Measurements from ENCODE around the gene TMEM256.

Gene TMEM256

DNA sequence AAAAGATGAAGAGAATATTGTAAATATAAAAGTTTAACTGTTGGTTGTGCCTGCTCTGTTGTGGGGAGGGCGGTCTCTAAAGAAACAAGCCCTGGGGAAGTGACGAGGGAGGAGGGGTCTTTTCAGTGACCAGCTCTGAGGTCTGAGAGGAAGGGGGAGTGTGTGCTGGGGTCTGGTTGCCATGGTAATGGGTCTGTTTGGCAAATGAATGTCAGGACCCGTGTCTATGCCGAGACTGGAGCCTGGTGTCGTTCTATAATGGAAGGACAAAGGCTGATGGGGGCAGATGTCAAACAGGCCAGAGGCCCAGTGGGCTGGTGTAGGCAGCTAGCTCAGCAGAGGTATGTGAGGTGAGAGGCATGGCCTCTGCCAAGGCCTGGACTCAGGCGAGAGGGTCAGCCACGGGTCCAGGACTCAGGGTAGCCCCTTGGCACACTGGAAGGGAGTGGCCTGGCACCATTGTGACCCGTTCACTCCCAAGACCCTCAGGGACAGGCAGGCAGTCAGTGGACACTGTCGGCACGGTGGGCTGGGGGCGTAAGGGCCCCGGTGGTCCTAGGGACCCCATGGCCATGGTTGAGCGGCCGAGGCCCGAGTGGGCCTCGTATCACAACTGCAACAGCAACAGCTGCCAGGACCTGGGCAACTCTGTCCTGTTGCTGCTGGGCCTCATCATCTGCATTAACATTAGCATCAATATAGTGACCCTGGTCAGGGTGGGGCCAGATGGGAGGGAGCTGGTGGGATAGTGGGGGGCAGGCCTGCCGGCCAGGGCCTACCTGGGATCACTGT lies 16.1 kb upstream of the TMEM256 start, which contains the start of gene SPEM1:
TSS of gene SPEM1 (plus strand) at position 506 of the 792 bp plus-strand sequence. CDS start at position 567, 61 bp downstream.
- no peak within 1 kb of the TSS for H3K27ac Mint-ChIP-seq
- H3K4me1 Mint-ChIP-seq (ENCODE audit: low read depth) = no peaks in the 10 kb centered on the region
- H3K9me3 Mint-ChIP-seq = no peaks in the 10 kb centered on the region
- H3K27me3 Mint-ChIP-seq (ENCODE audit: low read depth) = no peaks in the 10 kb centered on the region
- H3K4me3 Mint-ChIP-seq = no peak within 1 kb of the TSS
- H3K36me3 Mint-ChIP-seq (ENCODE audit: low read depth) = no peaks in the 10 kb centered on the region

GRCh38 chr17:7418472-7419152 lies 14.7 kb upstream of the TMEM256 start:
- Mint-ChIP-seq H3K27me3 (ENCODE audit: low read depth) (no peaks in the 10 kb centered on the region), H3K4me1 (ENCODE audit: low read depth) (no peaks in the 10 kb centered on the region), H3K27ac (no peak overlapping the region), H3K36me3 (ENCODE audit: low read depth) (no peaks in the 10 kb centered on the region), H3K4me3 (no peak overlapping the region), H3K9me3 (no peaks in the 10 kb centered on the region)

- no peaks in the 10 kb centered on the region for H3K36me3 Mint-ChIP-seq (ENCODE audit: low read depth)
- no peaks in the 10 kb centered on the region for H3K9me3 Mint-ChIP-seq
- no peaks in the 10 kb centered on the region for H3K27me3 Mint-ChIP-seq (ENCODE audit: low read depth)
- H3K4me1 Mint-ChIP-seq (ENCODE audit: low read depth) = no peaks in the 10 kb centered on the region
- H3K4me3 Mint-ChIP-seq = no peak overlapping the region
- H3K27ac Mint-ChIP-seq = no peak overlapping the region
Measured at GRCh38 chr17:7417056-7417655, 13.3 kb upstream of the TMEM256 start.

DNA sequence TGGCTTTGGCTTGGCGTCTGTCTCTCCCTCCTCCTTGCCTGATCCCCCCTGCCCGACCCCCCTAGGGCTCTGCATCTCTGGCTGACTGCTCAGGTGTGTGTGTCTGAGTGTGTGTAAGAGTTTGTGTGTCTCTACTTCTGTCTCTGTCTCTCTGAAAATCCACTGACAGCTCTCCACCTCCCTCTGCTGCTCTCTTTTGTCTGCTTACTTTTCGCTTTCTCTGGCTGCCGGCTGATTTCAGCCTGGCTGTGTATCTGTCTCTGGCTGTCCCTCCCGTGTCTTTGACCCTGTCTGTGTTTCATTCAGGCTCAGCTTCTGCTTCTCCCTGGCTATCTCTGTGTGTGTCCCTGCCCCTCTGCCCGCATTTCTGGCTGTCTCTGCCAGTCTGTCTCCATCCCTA lies 12.4 kb upstream of the TMEM256 start:
- Mint-ChIP-seq H3K27me3 (ENCODE audit: low read depth) (no peaks in the 10 kb centered on the region), H3K4me3 (no peak overlapping the region), H3K27ac (no peak overlapping the region), H3K4me1 (ENCODE audit: low read depth) (no peaks in the 10 kb centered on the region), H3K9me3 (no peaks in the 10 kb centered on the region), H3K36me3 (ENCODE audit: low read depth) (no peaks in the 10 kb centered on the region)

GRCh38 chr17:7415784-7416183 lies 11.9 kb upstream of the TMEM256 start:
- Mint-ChIP-seq H3K36me3 (ENCODE audit: low read depth) (no peaks in the 10 kb centered on the region), H3K4me1 (ENCODE audit: low read depth) (no peaks in the 10 kb centered on the region), H3K27ac (no peak overlapping the region), H3K27me3 (ENCODE audit: low read depth) (no peaks in the 10 kb centered on the region), H3K4me3 (no peak overlapping the region), H3K9me3 (no peaks in the 10 kb centered on the region)

GRCh38 chr17:7414837-7415236 lies 10.9 kb upstream of the TMEM256 start:
- Mint-ChIP-seq H3K36me3 (ENCODE audit: low read depth) (no peaks in the 10 kb centered on the region), H3K4me1 (ENCODE audit: low read depth) (no peaks in the 10 kb centered on the region), H3K9me3 (no peaks in the 10 kb centered on the region), H3K27me3 (ENCODE audit: low read depth) (no peaks in the 10 kb centered on the region), H3K27ac (no peak overlapping the region), H3K4me3 (no peak overlapping the region)

- no peaks in the 10 kb centered on the region for H3K9me3 Mint-ChIP-seq
- H3K4me3 Mint-ChIP-seq = no peak overlapping the region
- no peak overlapping the region for H3K27ac Mint-ChIP-seq
- no peaks in the 10 kb centered on the region for H3K4me1 Mint-ChIP-seq (ENCODE audit: low read depth)
- no peaks in the 10 kb centered on the region for H3K36me3 Mint-ChIP-seq (ENCODE audit: low read depth)
- H3K27me3 Mint-ChIP-seq (ENCODE audit: low read depth) = peaks cover 5% of the 10 kb centered on the region
Measured at GRCh38 chr17:7413346-7413985, 9.6 kb upstream of the TMEM256 start.

- Mint-ChIP-seq H3K27ac (no peak overlapping the region), H3K4me3 (no peak overlapping the region), H3K27me3 (ENCODE audit: low read depth) (peaks cover 15% of the 10 kb centered on the region), H3K36me3 (ENCODE audit: low read depth) (no peaks in the 10 kb centered on the region), H3K9me3 (no peaks in the 10 kb centered on the region), H3K4me1 (ENCODE audit: low read depth) (no peaks in the 10 kb centered on the region)
Measured at GRCh38 chr17:7411427-7411750, 7.5 kb upstream of the TMEM256 start.

DNA sequence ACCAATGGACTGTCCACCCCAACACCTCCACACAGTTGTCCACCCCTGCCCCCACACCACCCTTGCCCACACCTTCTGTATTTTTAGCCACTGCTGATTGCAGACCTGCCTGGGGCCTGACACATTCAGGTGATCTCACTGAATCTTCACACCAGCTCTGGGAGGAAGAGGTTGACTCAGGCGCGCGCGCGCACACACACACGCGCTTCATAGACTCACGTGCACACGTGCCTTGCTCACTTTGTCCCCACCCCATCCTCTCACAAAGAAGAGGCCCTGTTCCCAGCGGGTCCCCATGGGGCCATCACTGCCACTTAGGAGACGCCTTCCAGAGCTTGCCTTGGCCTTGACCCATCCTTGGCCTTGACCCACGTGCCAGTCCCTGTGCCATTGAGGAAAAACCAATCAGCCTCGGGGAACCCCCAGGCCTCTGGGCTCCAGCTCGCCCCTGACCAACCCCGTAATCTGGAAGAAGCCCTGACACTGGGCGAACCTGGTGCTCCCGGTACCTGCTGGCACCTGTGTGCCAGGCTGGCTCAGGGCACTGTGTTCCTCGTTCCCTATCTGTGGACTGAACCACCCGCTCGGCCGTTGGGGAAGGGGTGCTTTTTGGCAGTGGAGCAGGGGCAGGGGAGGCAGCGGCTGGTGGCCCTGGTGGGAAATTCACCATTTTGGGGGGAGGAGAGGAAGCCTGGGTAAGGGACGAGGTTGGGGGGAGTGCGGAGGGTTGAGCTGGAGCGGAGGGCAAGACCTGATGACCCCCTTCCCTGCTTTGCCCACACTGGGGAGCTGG lies 6.9 kb upstream of the TMEM256 start:
- H3K36me3 Mint-ChIP-seq (ENCODE audit: low read depth) = peaks cover 2% of the 10 kb centered on the region
- peaks cover 20% of the 10 kb centered on the region for H3K27me3 Mint-ChIP-seq (ENCODE audit: low read depth)
- H3K4me1 Mint-ChIP-seq (ENCODE audit: low read depth) = peaks cover 2% of the 10 kb centered on the region
- no peak overlapping the region for H3K27ac Mint-ChIP-seq
- H3K9me3 Mint-ChIP-seq = no peaks in the 10 kb centered on the region
- no peak overlapping the region for H3K4me3 Mint-ChIP-seq

DNA sequence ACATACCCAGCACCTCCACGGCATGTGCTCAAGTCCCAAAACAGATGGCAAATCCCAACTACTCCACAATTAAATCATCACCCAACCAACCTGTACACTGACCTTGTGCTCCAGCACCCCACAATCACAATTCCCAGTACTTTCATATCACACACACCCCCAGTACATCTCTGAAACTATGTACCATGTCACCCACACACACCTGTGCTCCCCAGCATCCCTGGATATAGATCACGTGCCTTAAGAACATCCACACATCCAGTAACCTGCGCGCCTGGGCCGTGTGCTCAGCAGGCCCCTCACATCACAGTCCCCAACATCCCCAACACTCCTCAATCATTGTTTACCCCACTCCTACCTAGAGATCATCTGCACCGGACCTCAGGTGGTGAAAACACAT lies 5.8 kb upstream of the TMEM256 start:
- peaks cover 3% of the 10 kb centered on the region for H3K4me1 Mint-ChIP-seq (ENCODE audit: low read depth)
- peaks cover 25% of the 10 kb centered on the region for H3K27me3 Mint-ChIP-seq (ENCODE audit: low read depth)
- H3K9me3 Mint-ChIP-seq = no peaks in the 10 kb centered on the region
- no peak overlapping the region for H3K4me3 Mint-ChIP-seq
- no peak overlapping the region for H3K27ac Mint-ChIP-seq
- H3K36me3 Mint-ChIP-seq (ENCODE audit: low read depth) = peaks cover 2% of the 10 kb centered on the region

GRCh38 chr17:7408863-7409262 lies 5.0 kb upstream of the TMEM256 start:
- no peaks in the 10 kb centered on the region for H3K9me3 Mint-ChIP-seq
- H3K36me3 Mint-ChIP-seq (ENCODE audit: low read depth) = peaks cover 2% of the 10 kb centered on the region
- H3K27ac Mint-ChIP-seq = no peak overlapping the region
- peaks cover 25% of the 10 kb centered on the region for H3K27me3 Mint-ChIP-seq (ENCODE audit: low read depth)
- H3K4me3 Mint-ChIP-seq = no peak overlapping the region
- peaks cover 3% of the 10 kb centered on the region for H3K4me1 Mint-ChIP-seq (ENCODE audit: low read depth)

DNA sequence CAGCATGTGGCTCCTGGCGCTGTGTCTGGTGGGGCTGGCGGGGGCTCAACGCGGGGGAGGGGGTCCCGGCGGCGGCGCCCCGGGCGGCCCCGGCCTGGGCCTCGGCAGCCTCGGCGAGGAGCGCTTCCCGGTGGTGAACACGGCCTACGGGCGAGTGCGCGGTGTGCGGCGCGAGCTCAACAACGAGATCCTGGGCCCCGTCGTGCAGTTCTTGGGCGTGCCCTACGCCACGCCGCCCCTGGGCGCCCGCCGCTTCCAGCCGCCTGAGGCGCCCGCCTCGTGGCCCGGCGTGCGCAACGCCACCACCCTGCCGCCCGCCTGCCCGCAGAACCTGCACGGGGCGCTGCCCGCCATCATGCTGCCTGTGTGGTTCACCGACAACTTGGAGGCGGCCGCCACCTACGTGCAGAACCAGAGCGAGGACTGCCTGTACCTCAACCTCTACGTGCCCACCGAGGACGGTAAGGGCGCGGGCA lies 4.4 kb upstream of the TMEM256 start:
- H3K36me3 Mint-ChIP-seq (ENCODE audit: low read depth) = peaks cover 2% of the 10 kb centered on the region
- H3K4me3 Mint-ChIP-seq = no peak overlapping the region
- no peaks in the 10 kb centered on the region for H3K9me3 Mint-ChIP-seq
- H3K4me1 Mint-ChIP-seq (ENCODE audit: low read depth) = peaks cover 5% of the 10 kb centered on the region
- peaks cover 25% of the 10 kb centered on the region for H3K27me3 Mint-ChIP-seq (ENCODE audit: low read depth)
- no peak overlapping the region for H3K27ac Mint-ChIP-seq

DNA sequence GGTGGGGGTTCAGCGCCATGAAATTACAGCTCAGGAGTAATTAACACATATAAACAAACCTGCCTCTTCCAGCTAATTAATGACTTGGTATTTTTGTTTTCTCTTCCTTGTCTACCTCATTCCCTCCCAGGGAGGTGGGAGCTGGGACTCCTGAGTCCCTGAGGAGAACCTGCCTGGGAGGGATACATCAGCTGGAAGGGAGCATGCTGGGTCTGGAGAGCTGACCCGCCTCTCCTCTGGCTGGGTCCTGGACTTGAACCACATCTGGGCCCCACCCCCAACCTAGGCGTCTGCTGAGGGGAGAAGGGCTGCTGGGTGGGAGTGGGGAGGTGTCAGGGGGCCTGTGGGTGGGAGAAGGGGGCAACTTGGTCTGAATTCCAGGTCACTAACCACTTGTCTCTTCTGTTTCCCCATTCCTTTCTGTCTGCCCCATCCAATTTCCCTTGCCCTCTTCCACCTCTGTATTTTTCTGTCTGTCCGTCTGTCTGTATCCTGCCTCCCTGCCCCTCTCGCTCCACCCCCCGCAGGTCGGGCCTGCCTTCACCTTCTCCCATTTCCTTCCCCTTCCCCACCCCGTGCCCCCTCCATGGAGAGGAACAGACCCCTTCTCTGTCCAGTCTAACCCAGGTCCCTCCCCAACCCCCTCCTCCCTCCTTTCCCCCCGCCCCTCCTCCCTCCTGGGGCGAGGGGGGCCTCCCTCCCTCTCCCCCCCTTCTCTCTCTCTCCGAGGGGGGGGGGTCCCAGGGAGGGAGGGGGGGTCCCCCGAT lies 3.8 kb upstream of the TMEM256 start, which contains the start of gene NLGN2:
TSS of gene NLGN2 (plus strand) at position 361 of the 767 bp plus-strand sequence. CDS start 411 bp downstream, outside the sequence.
- Mint-ChIP-seq H3K4me3 (no peak within 1 kb of the TSS), H3K4me1 (ENCODE audit: low read depth) (peaks cover 9% of the 10 kb centered on the region), H3K36me3 (ENCODE audit: low read depth) (peaks cover 2% of the 10 kb centered on the region), H3K27ac (no peak within 1 kb of the TSS), H3K27me3 (ENCODE audit: low read depth) (peaks cover 25% of the 10 kb centered on the region), H3K9me3 (no peaks in the 10 kb centered on the region)
